B cell (primary cell): ENCODE data around the gene POP5.

Experiments
- EZH2 ChIP-seq: IDR thresholded peaks from 2 replicates; pipeline ENCODE4 v1.6.1; 2012; ENCODE audit warnings: borderline replicate concordance, low read depth, mild to moderate bottlenecking, moderate library complexity, low read length; ENCODE audit not compliant: insufficient read depth, poor library complexity, severe bottlenecking
- TF ChIP-seq, protein P1 (sequence below): fragments of 200-600 bp; IDR thresholded peaks from one replicate; pipeline ENCODE4 v1.8.0; 2022; ENCODE audit warnings: antibody characterized with exemption, mild to moderate bottlenecking

GRCh38 chr12:120538281-120539156 is 42.7 kb downstream of the POP5 start:
- TF ChIP-seq, protein P1, sequence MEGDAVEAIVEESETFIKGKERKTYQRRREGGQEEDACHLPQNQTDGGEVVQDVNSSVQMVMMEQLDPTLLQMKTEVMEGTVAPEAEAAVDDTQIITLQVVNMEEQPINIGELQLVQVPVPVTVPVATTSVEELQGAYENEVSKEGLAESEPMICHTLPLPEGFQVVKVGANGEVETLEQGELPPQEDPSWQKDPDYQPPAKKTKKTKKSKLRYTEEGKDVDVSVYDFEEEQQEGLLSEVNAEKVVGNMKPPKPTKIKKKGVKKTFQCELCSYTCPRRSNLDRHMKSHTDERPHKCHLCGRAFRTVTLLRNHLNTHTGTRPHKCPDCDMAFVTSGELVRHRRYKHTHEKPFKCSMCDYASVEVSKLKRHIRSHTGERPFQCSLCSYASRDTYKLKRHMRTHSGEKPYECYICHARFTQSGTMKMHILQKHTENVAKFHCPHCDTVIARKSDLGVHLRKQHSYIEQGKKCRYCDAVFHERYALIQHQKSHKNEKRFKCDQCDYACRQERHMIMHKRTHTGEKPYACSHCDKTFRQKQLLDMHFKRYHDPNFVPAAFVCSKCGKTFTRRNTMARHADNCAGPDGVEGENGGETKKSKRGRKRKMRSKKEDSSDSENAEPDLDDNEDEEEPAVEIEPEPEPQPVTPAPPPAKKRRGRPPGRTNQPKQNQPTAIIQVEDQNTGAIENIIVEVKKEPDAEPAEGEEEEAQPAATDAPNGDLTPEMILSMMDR, result no peak
- TF ChIP-seq EZH2, result no peak
